Astrocyte (in vitro differentiated cells and primary cell): ENCODE measurements around the gene APOL1.

Source experiments
- EZH2 ChIP-seq: IDR thresholded peaks from 2 replicates; pipeline ENCODE4 v1.6.1; 2012; ENCODE audit warnings: mild to moderate bottlenecking, low read length, inconsistent platforms; ENCODE audit not compliant: insufficient read depth
- TF ChIP-seq, protein P1 (sequence below): IDR thresholded peaks from 2 replicates; pipeline ENCODE4 v1.5.1; 2011; ENCODE audit warnings: low read depth, mild to moderate bottlenecking, inconsistent platforms, low read length, moderate library complexity; ENCODE audit not compliant: insufficient read depth

DNA sequence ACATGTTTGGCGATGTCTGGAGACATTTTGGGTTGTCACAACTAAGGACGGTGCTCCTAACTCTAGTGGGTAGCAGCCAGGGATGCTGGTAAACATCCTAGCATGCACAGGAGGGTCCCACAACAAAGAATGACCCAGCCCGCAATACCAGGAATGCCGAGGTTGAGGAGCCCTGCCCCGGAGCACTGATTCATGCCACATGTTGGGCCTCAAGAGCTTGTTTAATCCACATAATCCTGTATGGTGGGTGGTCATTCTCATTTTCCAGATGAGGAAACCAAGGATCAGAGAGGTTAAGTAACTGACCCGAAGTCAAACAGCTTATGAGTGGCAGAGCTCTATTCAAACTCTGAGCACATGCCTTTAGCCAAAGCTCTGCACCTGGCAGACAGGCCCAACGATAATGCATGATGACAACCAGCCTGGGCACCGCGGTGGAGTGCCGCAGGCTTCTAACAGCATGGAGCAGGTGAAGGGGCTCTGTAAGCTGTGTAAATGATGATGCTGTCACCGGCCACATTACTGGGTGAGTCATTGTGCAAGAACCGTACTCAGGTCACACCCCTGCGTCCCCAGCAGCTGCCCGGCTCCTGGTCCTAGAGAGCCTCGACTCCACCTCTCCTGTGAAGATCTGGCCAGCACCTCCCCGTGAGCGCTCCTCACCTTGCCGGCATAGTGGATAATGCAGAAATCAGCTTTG lies 58.6 kb downstream of the APOL1 start:
- no peak for TF ChIP-seq EZH2
- TF ChIP-seq, protein P1, sequence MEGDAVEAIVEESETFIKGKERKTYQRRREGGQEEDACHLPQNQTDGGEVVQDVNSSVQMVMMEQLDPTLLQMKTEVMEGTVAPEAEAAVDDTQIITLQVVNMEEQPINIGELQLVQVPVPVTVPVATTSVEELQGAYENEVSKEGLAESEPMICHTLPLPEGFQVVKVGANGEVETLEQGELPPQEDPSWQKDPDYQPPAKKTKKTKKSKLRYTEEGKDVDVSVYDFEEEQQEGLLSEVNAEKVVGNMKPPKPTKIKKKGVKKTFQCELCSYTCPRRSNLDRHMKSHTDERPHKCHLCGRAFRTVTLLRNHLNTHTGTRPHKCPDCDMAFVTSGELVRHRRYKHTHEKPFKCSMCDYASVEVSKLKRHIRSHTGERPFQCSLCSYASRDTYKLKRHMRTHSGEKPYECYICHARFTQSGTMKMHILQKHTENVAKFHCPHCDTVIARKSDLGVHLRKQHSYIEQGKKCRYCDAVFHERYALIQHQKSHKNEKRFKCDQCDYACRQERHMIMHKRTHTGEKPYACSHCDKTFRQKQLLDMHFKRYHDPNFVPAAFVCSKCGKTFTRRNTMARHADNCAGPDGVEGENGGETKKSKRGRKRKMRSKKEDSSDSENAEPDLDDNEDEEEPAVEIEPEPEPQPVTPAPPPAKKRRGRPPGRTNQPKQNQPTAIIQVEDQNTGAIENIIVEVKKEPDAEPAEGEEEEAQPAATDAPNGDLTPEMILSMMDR, result no peak
